Measurements from ENCODE around the gene GTSE1.

GTSE1 gene

DNA sequence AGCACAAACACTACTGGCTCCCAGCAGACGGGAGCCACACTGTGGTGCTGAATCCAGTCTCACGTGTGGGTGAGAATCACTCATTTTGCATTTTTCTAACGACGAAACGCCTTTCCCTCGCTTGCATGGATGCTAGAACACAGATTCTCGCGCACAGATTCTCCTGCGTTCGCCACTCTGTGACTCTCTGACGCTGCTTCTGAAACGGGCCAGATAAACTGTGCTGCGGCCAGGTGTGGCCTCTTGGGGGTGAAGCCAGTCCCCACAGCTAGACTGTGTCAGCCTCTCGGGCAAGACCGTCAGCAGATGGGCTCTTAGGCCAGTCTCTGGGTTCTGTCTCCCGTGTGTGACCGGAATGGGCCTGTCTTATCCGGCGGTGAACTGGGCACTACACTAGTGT lies 83.4 kb downstream of the GTSE1 start:
- no peak overlapping the region for H3K4ac ChIP-seq (ENCODE audit: low read depth in 1 of 2, low read length in 2 of 2)
- no peak overlapping the region for H4K8ac ChIP-seq (ENCODE audit: low read length)
- no peak for DNase-seq
- H2AK5ac ChIP-seq (ENCODE audit: low read length, severe bottlenecking): peak overlapping the region; percentile 8
- peaks cover 13% of the 10 kb centered on the region for H3K9me3 ChIP-seq (ENCODE audit: control insufficient read depth, low read length)
- peaks cover 0 to 22% of the 10 kb centered on the region in 2 experiments for H3K27me3 ChIP-seq (ENCODE audit: control insufficient read depth in 1 of 2, insufficient read depth in 1 of 2, low read length in 2 of 2)
- 91% methylated on average over 19 of the region's 19 CpGs for WGBS
- no peak overlapping the region for H2BK12ac ChIP-seq (ENCODE audit: low read length in 2 of 2)
- no peaks in the 10 kb centered on the region for H3K79me1 ChIP-seq (replicated peaks; ENCODE audit: low read length, poor library complexity, severe bottlenecking)
- H3K9ac ChIP-seq (ENCODE audit: low read length): no peak overlapping the region
- no peak overlapping the region for H2BK15ac ChIP-seq (ENCODE audit: low read depth, poor library complexity, severe bottlenecking)
- H3K18ac ChIP-seq (ENCODE audit: low read depth in 1 of 2, low read length in 2 of 2): no peak overlapping the region
- peak overlapping the region; percentile 93 for H3K27ac ChIP-seq (ENCODE audit: low read length, poor library complexity, severe bottlenecking)
- H3K4me3 ChIP-seq (ENCODE audit: insufficient read depth in 1 of 2, low read depth in 1 of 2, low read length in 2 of 2): no peak overlapping the region
- H2AFZ ChIP-seq (ENCODE audit: low read depth, low read length): no peak overlapping the region
- H3K4me1 ChIP-seq (ENCODE audit: control insufficient read depth, insufficient read depth, low read depth, low read length): peaks cover 43% of the 10 kb centered on the region
- no peak overlapping the region for H3K14ac ChIP-seq (ENCODE audit: low read length in 2 of 2)
- H3K36me3 ChIP-seq (ENCODE audit: control insufficient read depth in 1 of 2, insufficient read depth in 2 of 2, low read depth in 1 of 2, low read length in 2 of 2): peaks cover 0 to 42% of the 10 kb centered on the region in 2 experiments
- H2BK120ac ChIP-seq (ENCODE audit: low read depth, low read length): no peak overlapping the region
- H4K91ac ChIP-seq (ENCODE audit: low read length): no peak overlapping the region
- no peak overlapping the region for H3K23ac ChIP-seq (ENCODE audit: low read length in 2 of 2)
- H2BK5ac ChIP-seq (ENCODE audit: low read depth, low read length, poor library complexity, severe bottlenecking): no peak overlapping the region
- no peak overlapping the region for H3K4me2 ChIP-seq (ENCODE audit: low read length, poor library complexity, severe bottlenecking)
